Left ventricle myocardium inferior (tissue), 1 donor: ENCODE data around the gene SHANK2. TPM values are rescaled to one million over a fixed set of nuclear protein-coding genes. Genes with fewer than 3 reads are reported as not detected.

ENCODE experiments used
- DNase-seq: peaks from one replicate; pipeline ENCODE4 v3.0.0-alpha.2; 2020
- H3K27ac ChIP-seq: fragments of 200-600 bp; replicated peaks from 2 replicates; pipeline ENCODE4 v1.8.0; 2021
- H3K27me3 ChIP-seq: fragments of 200-600 bp; 2 replicates; pipeline ENCODE4 v1.8.0; 2021; ENCODE audit warnings: low read depth
- H3K36me3 ChIP-seq: fragments of 200-600 bp; 2 replicates; pipeline ENCODE4 v1.8.0; 2021
- H3K4me1 ChIP-seq: fragments of 200-600 bp; 2 replicates; pipeline ENCODE4 v1.8.0; 2021
- H3K4me3 ChIP-seq: fragments of 200-600 bp; 2 replicates; pipeline ENCODE4 v1.8.0; 2021; ENCODE audit warnings: mild to moderate bottlenecking, moderate library complexity
- H3K9me3 ChIP-seq: fragments of 200-600 bp; replicated peaks from 2 replicates; pipeline ENCODE4 v1.8.0; 2021
- CTCF ChIP-seq: fragments of 200-600 bp; IDR thresholded peaks from 2 replicates; pipeline ENCODE4 v1.8.0; 2021; ENCODE audit warnings: antibody characterized with exemption, mild to moderate bottlenecking, borderline replicate concordance
- intact Hi-C: fragments of 100-400 bp; cut with micrococcal nuclease; formaldehyde crosslinking; loops from one replicate; pipeline ENCODE4 v1.11.0; 2022
- total RNA-seq: library from RNA; stranded (reverse); fragmentation: NEBNext Ultra II Directional; extraction: Animal tissue kit (Norgen Biotek cat#: 25700); gene quantifications from one replicate; pipeline ENCODE4 v1.2.1, GENCODE V29; 2021
- donor health status: DM: no; HTN: yes; CAD: no; lungs with severe emphysema.

SHANK2 gene
- total RNA-seq, 1 donor from 2014 or later, result 0.27 TPM

GRCh38 chr11:71267807-71268421 lies 15.5 kb upstream of the SHANK2 start:
- TF ChIP-seq CTCF, result no peak
- no peak overlapping the region for H3K27ac ChIP-seq
- peaks cover 80% of the 10 kb centered on the region for H3K27me3 ChIP-seq
- H3K9me3 ChIP-seq, result peaks cover under 1% of the 10 kb centered on the region
- intact Hi-C loops, result no loop called here
- no peaks in the 10 kb centered on the region for H3K36me3 ChIP-seq
- no peak overlapping the region for H3K4me3 ChIP-seq
- no peaks in the 10 kb centered on the region for H3K4me1 ChIP-seq
- no peak for DNase-seq

GRCh38 chr11:71266114-71266833 lies 13.9 kb upstream of the SHANK2 start:
- no peak for TF ChIP-seq CTCF
- no peaks in the 10 kb centered on the region for H3K9me3 ChIP-seq
- no peak overlapping the region for H3K4me3 ChIP-seq
- no peaks in the 10 kb centered on the region for H3K36me3 ChIP-seq
- H3K4me1 ChIP-seq, result no peaks in the 10 kb centered on the region
- no peak overlapping the region for H3K27ac ChIP-seq
- DNase-seq, result no peak
- H3K27me3 ChIP-seq, result peaks cover 85% of the 10 kb centered on the region
- intact Hi-C loops, result no loop called here

- Histone ChIP-seq H3K4me1 (no peaks in the 10 kb centered on the region), H3K36me3 (no peaks in the 10 kb centered on the region), H3K27me3 (peaks cover 82% of the 10 kb centered on the region), H3K27ac (no peak overlapping the region), H3K9me3 (no peaks in the 10 kb centered on the region), H3K4me3 (no peak overlapping the region)
- no peak for DNase-seq
- no peak for TF ChIP-seq CTCF
- intact Hi-C loops, result no loop called here
Measured at GRCh38 chr11:71265559-71266092, 13.2 kb upstream of the SHANK2 start.

- peaks cover 75% of the 10 kb centered on the region for H3K27me3 ChIP-seq
- H3K27ac ChIP-seq, result no peak overlapping the region
- H3K4me1 ChIP-seq, result no peaks in the 10 kb centered on the region
- H3K4me3 ChIP-seq, result no peak overlapping the region
- intact Hi-C loops, result no loop called here
- peaks cover 12% of the 10 kb centered on the region for H3K9me3 ChIP-seq
- TF ChIP-seq CTCF, result no peak
- DNase-seq, result no peak
- H3K36me3 ChIP-seq, result no peaks in the 10 kb centered on the region
Measured at GRCh38 chr11:71263386-71263785, 11.0 kb upstream of the SHANK2 start.

- Histone ChIP-seq H3K4me1 (peaks cover 22% of the 10 kb centered on the region), H3K27ac (no peak overlapping the region), H3K9me3 (peaks cover 20% of the 10 kb centered on the region), H3K4me3 (no peak overlapping the region), H3K27me3 (peaks cover 81% of the 10 kb centered on the region), H3K36me3 (no peaks in the 10 kb centered on the region)
- no peak for DNase-seq
- intact Hi-C loops, result no loop called here
- no peak for TF ChIP-seq CTCF
Measured at GRCh38 chr11:71255800-71256479, 3.6 kb upstream of the SHANK2 start.
